TTC549 (cell line): ENCODE measurements around the gene TMEM94.
"Not testable (repeated sequence)": the region's sequence is repeated elsewhere in the genome, so short reads cannot be mapped to it uniquely, and the experiment has no call there.

Experiments used
- FAIRE-seq: peaks from 2 replicates; lab custom pipeline; 2012; peaks lifted over from hg19 to GRCh38; lab: Jason Lieb, UNC

The TMEM94 gene

GRCh38 chr17:75476752-75477489 is 20.5 kb downstream of the TMEM94 start:
- no peak for FAIRE-seq

- not testable (repeated sequence) for FAIRE-seq
These were observed 21.0 kb downstream of the TMEM94 start for GRCh38 chr17:75477490-75477862.

- no peak for FAIRE-seq
These were observed 22.1 kb downstream of the TMEM94 start for GRCh38 chr17:75478508-75478907.

- FAIRE-seq = no peak
These were observed 23.8 kb downstream of the TMEM94 start for GRCh38 chr17:75480281-75480680.

GRCh38 chr17:75481194-75482068 is 25.0 kb downstream of the TMEM94 start:
- no peak for FAIRE-seq

- no peak for FAIRE-seq
These were observed 25.9 kb downstream of the TMEM94 start for GRCh38 chr17:75482098-75482942.

- FAIRE-seq = no peak
These were observed 29.3 kb downstream of the TMEM94 start for GRCh38 chr17:75485688-75486087.

- FAIRE-seq = no peak
These were observed 29.7 kb downstream of the TMEM94 start for GRCh38 chr17:75486151-75486550.

- no peak for FAIRE-seq
These were observed 30.5 kb downstream of the TMEM94 start for GRCh38 chr17:75486951-75487350.

- FAIRE-seq = no peak
These were observed 31.1 kb downstream of the TMEM94 start for GRCh38 chr17:75487351-75488070.

GRCh38 chr17:75488693-75489510 is 32.5 kb downstream of the TMEM94 start:
- no peak for FAIRE-seq

- FAIRE-seq = no peak
These were observed 33.1 kb downstream of the TMEM94 start for GRCh38 chr17:75489511-75489955.

- no peak for FAIRE-seq
These were observed 33.8 kb downstream of the TMEM94 start for GRCh38 chr17:75490173-75490743.

GRCh38 chr17:75490953-75491649 is 34.7 kb downstream of the TMEM94 start:
- no peak for FAIRE-seq

- FAIRE-seq = no peak
These were observed 35.2 kb downstream of the TMEM94 start for GRCh38 chr17:75491680-75492079.

- no peak for FAIRE-seq
These were observed 36.2 kb downstream of the TMEM94 start for GRCh38 chr17:75492555-75493168.

- no peak for FAIRE-seq
These were observed 37.2 kb downstream of the TMEM94 start for GRCh38 chr17:75493476-75494129.

- FAIRE-seq = no peak
These were observed 38.0 kb downstream of the TMEM94 start for GRCh38 chr17:75494326-75494877.

GRCh38 chr17:75496005-75496404 is 39.6 kb downstream of the TMEM94 start:
- no peak for FAIRE-seq
